BLaER1 (cell line): ENCODE data around the gene PCSK5.

ENCODE experiments used
- H3K27ac ChIP-seq: shearing (Covaris generic); formaldehyde crosslinking; 2 replicates; pipeline ENCODE4 v1.8.1; 2022
- H3K27me3 ChIP-seq: shearing (Covaris generic); formaldehyde crosslinking; 2 replicates; pipeline ENCODE4 v1.8.1; 2022
- H3K36me3 ChIP-seq: shearing (Covaris generic); formaldehyde crosslinking; 2 replicates; pipeline ENCODE4 v1.8.1; 2022
- H3K4me1 ChIP-seq: shearing (Covaris generic); formaldehyde crosslinking; 2 replicates; pipeline ENCODE4 v1.8.1; 2022
- H3K4me2 ChIP-seq: shearing (Covaris generic); formaldehyde crosslinking; 2 replicates; pipeline ENCODE4 v1.8.1; 2022
- H3K4me3 ChIP-seq: shearing (Covaris generic); formaldehyde crosslinking; 2 replicates; pipeline ENCODE4 v1.8.1; 2022
- H3K9ac ChIP-seq: shearing (Covaris generic); formaldehyde crosslinking; 2 replicates; pipeline ENCODE4 v1.8.1; 2022
- H3K9me3 ChIP-seq: shearing (Covaris generic); formaldehyde crosslinking; 2 replicates; pipeline ENCODE4 v1.8.1; 2022
- H4K20me1 ChIP-seq: shearing (Covaris generic); formaldehyde crosslinking; 2 replicates; pipeline ENCODE4 v1.8.1; 2022
- Cebpa-rat ChIP-seq: shearing (Covaris generic); IDR thresholded peaks from 2 replicates; pipeline ENCODE4 v1.8.1; 2022

PCSK5 gene

DNA sequence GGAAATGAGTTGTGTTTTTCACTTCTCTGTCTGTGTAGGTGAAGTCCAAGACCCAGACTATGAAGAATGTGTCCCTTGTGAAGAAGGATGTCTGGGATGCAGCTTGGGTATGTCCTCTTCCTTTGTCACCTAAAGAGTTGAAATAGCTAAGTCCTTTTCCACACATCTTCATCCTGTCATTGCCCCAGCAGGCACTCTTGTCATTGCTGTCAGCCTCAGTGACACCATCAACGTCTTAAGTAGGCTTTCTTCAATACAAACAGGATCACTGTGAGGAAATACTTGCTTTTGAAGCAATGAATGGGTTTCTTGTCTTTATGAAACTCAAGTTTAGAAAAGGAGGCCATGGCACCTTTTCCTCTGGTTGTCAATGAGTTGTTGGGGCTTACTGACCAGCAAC is 350.1 kb downstream of the PCSK5 start:
- H3K27ac ChIP-seq, result no peak overlapping the region
- H3K4me1 ChIP-seq, result no peaks in the 10 kb centered on the region
- H3K4me2 ChIP-seq, result no peak overlapping the region
- TF ChIP-seq Cebpa-rat, result no peak
- H3K9me3 ChIP-seq, result no peaks in the 10 kb centered on the region
- H4K20me1 ChIP-seq, result no peaks in the 10 kb centered on the region
- no peak overlapping the region for H3K9ac ChIP-seq
- H3K27me3 ChIP-seq, result no peaks in the 10 kb centered on the region
- no peak overlapping the region for H3K4me3 ChIP-seq
- H3K36me3 ChIP-seq, result no peaks in the 10 kb centered on the region

DNA sequence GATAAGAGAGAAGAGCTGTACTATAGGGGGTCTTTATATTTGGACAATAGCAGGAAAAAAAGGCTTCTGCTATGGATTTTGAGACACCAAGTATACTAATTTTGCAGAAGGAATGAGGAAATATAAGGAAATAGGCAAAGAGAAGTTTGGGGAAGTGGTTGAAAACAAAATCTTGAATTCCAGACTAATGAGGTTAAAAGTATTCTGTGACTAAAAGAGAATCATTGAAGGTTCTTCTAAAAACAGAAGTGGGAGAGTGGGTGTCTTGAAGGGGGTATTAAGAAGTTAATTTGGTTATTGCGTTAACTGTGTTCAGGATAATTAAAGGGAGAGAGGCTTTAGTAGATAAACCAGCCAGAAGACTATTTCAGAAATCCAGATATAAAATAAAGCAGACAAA is 355.0 kb downstream of the PCSK5 start:
- no peak overlapping the region for H3K27ac ChIP-seq
- no peaks in the 10 kb centered on the region for H3K27me3 ChIP-seq
- no peak overlapping the region for H3K9ac ChIP-seq
- no peaks in the 10 kb centered on the region for H3K4me1 ChIP-seq
- H3K4me3 ChIP-seq, result no peak overlapping the region
- H4K20me1 ChIP-seq, result no peaks in the 10 kb centered on the region
- no peaks in the 10 kb centered on the region for H3K36me3 ChIP-seq
- TF ChIP-seq Cebpa-rat, result no peak
- H3K4me2 ChIP-seq, result no peak overlapping the region
- no peaks in the 10 kb centered on the region for H3K9me3 ChIP-seq

DNA sequence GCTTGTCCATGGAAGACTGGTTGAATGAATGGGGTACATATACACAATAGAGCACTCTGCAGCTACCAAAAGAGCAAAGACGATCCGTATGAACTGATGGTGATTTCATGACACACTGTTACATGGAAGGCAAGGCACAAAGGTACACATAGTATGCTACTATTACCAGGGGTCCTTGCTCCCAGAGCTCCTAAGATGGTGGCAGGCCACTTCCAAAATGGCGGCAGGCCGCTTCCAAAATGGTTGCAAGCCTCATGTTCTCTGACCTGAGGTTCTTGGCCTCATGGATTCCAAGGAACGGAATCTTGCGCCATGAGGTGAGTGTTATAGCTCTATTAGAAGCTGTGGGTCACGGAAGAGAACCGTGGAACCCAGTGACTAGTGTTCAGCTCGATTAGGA is 356.2 kb downstream of the PCSK5 start:
- Histone ChIP-seq H3K9ac (no peak overlapping the region), H3K4me1 (no peaks in the 10 kb centered on the region), H3K4me2 (no peak overlapping the region), H3K4me3 (no peak overlapping the region), H4K20me1 (no peaks in the 10 kb centered on the region), H3K27me3 (no peaks in the 10 kb centered on the region), H3K9me3 (no peaks in the 10 kb centered on the region), H3K36me3 (no peaks in the 10 kb centered on the region), H3K27ac (no peak overlapping the region)
- no peak for TF ChIP-seq Cebpa-rat

DNA sequence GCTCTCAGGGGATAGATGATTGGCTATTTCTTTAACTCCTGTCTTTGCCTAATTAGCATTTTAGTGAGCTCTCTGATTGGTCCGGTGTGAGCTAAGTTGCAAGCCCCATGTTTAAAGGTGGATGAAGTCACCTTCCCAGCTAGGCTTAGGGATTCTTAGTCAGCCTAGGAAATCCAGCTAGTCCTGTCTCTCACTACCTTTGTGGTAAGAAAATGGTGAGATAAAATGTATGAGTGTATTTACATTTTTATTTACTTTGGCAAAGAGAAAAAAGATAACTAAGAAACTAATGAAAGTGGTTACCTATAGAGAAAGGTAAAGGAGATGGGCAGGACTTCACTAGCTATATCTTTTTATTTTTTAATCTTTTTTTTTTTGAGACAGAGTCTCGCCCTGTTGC is 357.0 kb downstream of the PCSK5 start:
- Histone ChIP-seq H3K27ac (no peak overlapping the region), H3K4me2 (no peak overlapping the region), H3K4me3 (no peak overlapping the region), H3K4me1 (no peaks in the 10 kb centered on the region), H3K9me3 (no peaks in the 10 kb centered on the region), H3K36me3 (no peaks in the 10 kb centered on the region), H4K20me1 (no peaks in the 10 kb centered on the region), H3K27me3 (no peaks in the 10 kb centered on the region), H3K9ac (no peak overlapping the region)
- no peak for TF ChIP-seq Cebpa-rat

DNA sequence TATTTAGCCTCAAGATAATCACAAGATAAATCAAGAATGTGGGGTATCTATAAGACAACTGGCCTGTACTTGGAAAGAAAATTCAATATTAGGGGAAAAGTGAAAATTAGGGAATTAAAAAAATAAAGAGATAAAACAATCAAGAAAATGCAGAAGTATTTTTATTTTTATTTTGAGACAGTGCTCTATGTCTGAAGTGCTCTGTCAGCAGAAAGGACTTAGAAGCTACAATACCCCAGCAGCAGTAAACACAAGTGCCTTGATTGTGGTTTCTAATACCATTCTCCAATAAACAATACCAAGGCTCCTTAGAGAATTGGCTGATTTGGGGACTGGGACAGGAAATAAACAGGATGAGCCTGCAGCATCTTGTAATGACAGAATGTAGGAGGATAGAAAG is 358.8 kb downstream of the PCSK5 start:
- TF ChIP-seq Cebpa-rat, result no peak
- H3K36me3 ChIP-seq, result no peaks in the 10 kb centered on the region
- no peak overlapping the region for H3K4me2 ChIP-seq

DNA sequence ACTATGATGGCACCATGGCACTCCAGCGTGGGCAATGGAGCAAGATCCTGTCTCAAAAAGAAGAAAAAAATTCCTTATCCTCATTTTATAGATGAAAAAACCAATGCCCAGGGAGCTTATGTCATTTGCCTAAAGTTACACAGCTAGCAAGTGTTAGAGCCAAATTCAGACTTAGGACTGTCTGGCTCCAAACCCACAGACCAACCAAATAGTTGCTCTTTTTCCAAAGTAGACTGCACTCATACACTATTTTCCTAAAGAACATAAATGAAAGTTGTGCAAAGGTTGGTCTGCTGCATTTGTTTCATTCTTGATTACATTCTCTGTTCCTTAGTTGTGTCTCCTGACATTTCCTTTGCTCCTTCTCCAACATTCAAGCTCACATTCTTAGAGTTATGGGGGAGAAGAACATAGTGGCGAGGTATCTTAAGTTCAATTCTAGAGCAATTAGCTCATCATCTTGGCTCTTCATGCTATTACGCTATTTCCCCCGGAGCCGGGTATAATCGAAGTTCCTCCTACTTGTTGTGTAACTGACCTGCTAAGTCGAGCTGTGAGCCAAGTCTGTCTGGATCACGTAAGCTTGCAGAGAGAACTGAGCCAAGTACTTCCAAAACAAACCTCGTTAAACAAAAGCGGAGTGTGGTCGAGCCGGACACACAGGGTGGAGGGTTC is 365.4 kb downstream of the PCSK5 start:
- Histone ChIP-seq H3K36me3 (no peaks in the 10 kb centered on the region), H3K4me3 (no peak overlapping the region), H3K27me3 (no peaks in the 10 kb centered on the region), H3K4me2 (no peak overlapping the region), H3K27ac (no peak overlapping the region), H3K9ac (no peak overlapping the region), H3K9me3 (no peaks in the 10 kb centered on the region), H3K4me1 (no peaks in the 10 kb centered on the region), H4K20me1 (no peaks in the 10 kb centered on the region)
- no peak for TF ChIP-seq Cebpa-rat

More for the DNA sequence above, 358.8 kb downstream of the PCSK5 start:
- no peaks in the 10 kb centered on the region for H3K27me3 ChIP-seq
- no peaks in the 10 kb centered on the region for H4K20me1 ChIP-seq
- H3K9me3 ChIP-seq, result no peaks in the 10 kb centered on the region
- no peak overlapping the region for H3K9ac ChIP-seq
- no peaks in the 10 kb centered on the region for H3K4me1 ChIP-seq
- H3K4me3 ChIP-seq, result no peak overlapping the region
- no peak overlapping the region for H3K27ac ChIP-seq

DNA sequence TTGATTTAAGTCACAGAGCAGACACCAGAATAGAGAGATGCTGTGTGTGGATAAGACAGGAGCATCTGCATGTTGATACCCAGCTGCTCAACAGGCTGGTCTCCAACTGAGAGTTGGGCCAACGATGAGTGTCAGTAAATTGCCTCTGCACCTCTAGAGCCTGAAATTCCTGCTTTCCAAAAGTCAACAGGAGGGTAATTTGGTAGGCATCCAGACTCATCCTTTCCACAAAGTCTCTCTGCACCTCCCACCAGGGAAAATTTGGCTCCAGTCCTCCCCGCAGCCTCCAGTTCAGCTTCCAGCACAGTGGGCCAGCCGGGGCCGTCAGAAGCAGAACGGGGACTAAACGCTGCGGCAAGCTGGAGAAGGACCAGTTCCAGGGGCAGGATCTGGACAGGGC is 366.8 kb downstream of the PCSK5 start:
- TF ChIP-seq Cebpa-rat, result no peak
- H3K9ac ChIP-seq, result no peak overlapping the region
- no peaks in the 10 kb centered on the region for H3K36me3 ChIP-seq
- H3K4me1 ChIP-seq, result no peaks in the 10 kb centered on the region
- no peaks in the 10 kb centered on the region for H3K27me3 ChIP-seq
- H4K20me1 ChIP-seq, result no peaks in the 10 kb centered on the region
- no peak overlapping the region for H3K4me3 ChIP-seq
- no peaks in the 10 kb centered on the region for H3K9me3 ChIP-seq
- H3K4me2 ChIP-seq, result no peak overlapping the region
- H3K27ac ChIP-seq, result no peak overlapping the region

DNA sequence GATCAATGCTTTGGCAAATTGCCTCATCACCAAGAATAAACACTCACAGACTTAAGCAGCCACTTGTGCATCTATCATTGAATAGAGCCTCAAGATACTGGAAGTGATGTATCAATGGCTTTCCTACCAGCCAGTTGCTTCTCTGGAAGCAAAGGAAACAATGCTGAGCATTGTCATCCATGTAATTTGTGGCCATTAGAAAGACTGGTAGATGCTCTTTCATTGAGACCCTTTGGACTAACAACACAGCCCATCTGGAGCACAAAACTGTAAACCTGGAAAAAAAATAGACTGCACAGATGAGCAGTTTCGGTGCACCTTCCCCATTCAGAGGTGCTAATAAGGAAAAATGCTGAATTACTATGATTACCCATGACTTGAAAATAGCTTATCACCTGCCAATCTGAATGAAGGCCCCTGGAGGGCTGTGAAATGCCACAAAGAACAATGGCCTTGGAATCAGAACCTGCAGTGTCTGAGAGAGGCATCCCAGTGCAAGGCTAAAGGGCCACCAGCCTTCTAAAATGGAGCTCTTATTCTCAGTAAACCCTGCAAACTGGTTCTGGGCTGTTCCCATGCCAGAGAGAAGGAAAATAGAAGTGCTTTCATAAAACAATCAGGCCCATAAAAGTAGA is 376.3 kb downstream of the PCSK5 start:
- Histone ChIP-seq H4K20me1 (no peaks in the 10 kb centered on the region), H3K27me3 (no peaks in the 10 kb centered on the region), H3K4me2 (no peak overlapping the region), H3K4me3 (no peak overlapping the region), H3K4me1 (no peaks in the 10 kb centered on the region), H3K9ac (no peak overlapping the region), H3K9me3 (peaks cover 5% of the 10 kb centered on the region), H3K27ac (no peak overlapping the region), H3K36me3 (no peaks in the 10 kb centered on the region)
- no peak for TF ChIP-seq Cebpa-rat

DNA sequence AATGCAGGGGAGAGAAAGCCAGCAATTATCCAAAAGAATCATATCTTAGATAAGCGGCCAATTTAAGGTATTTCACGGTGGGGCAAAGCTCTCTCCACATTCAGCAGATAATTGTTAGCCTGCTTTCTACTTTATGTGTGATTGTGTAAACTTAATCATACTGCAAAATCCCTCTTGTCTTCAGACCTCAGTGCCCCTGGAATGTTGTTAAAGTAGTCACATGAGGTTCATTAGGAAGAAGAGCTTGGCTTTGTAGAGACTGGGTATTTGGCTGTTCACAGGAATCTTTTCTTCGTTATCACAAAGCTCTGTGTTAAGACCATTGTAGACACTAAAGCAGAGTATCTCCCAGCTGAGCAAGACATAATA is 376.8 kb downstream of the PCSK5 start:
- Histone ChIP-seq H4K20me1 (no peaks in the 10 kb centered on the region), H3K27ac (no peak overlapping the region), H3K4me1 (no peaks in the 10 kb centered on the region), H3K4me3 (no peak overlapping the region), H3K36me3 (no peaks in the 10 kb centered on the region), H3K27me3 (no peaks in the 10 kb centered on the region), H3K9ac (no peak overlapping the region), H3K4me2 (no peak overlapping the region), H3K9me3 (peaks cover 5% of the 10 kb centered on the region)
- no peak for TF ChIP-seq Cebpa-rat

DNA sequence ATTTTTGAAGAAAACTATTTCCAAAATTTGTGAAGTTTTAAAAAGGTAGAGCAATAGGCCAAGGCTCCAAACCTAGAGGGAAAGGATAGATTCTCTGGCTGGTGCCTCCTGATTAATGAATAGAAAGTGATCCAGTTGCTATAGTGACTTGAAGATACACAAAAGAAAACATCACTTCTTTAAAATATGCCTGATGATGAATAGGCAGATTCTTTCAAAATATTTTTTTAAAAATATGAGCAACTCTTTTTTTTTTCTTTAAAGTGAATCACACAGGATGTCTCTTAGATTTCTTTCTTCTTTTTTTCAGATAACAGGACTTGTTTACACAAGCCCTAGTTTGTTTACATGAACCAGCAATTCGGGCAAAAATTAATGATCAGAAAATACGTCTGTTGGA is 379.3 kb downstream of the PCSK5 start:
- H3K36me3 ChIP-seq, result no peaks in the 10 kb centered on the region
- H3K9ac ChIP-seq, result no peak overlapping the region
- no peaks in the 10 kb centered on the region for H4K20me1 ChIP-seq
- TF ChIP-seq Cebpa-rat, result no peak
- no peak overlapping the region for H3K4me2 ChIP-seq
- no peaks in the 10 kb centered on the region for H3K27me3 ChIP-seq
- H3K4me1 ChIP-seq, result peaks cover 3% of the 10 kb centered on the region; the same call in 1 of the 2 replicates
- no peak overlapping the region for H3K4me3 ChIP-seq
- H3K9me3 ChIP-seq, result no peaks in the 10 kb centered on the region
- no peak overlapping the region for H3K27ac ChIP-seq
